NCI-H345 treated with DMSO at 0.1 percent for 48 hours (cell line): Measurements from ENCODE around the gene MYOM1.

ENCODE experiments used
- DNase-seq: peaks from one replicate; lab custom pipeline; 2025; ENCODE audit not compliant: unreplicated experiment; lab: John Stamatoyannopoulos, UW

Gene MYOM1

DNA sequence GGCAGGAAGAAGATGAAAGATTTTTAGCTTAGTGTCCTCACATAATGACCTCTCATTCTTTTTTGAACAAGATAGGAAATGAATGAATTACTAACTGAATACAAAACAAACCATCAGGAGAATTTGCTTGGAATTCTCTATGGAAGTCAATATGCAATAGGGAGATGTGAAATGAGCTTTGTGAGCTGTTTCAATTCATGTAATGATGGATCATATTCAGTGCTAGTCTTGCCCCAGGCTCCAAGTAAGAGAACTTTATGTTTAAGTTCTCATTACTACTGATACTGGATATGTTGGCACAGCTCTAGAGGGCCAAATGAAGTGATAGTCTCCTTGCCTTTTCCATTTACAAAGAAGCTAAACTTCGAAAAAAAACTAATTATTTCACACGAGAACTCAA is 29.2 kb downstream of the MYOM1 start:
- no peak for DNase-seq

- no peak for DNase-seq
Observed at GRCh38 chr18:3189884-3190283, 29.9 kb downstream of the MYOM1 start.

- DNase-seq, result no peak
Observed at GRCh38 chr18:3186678-3187658, 32.8 kb downstream of the MYOM1 start.

- DNase-seq, result no peak
Observed at GRCh38 chr18:3184275-3184963, 35.3 kb downstream of the MYOM1 start.

DNA sequence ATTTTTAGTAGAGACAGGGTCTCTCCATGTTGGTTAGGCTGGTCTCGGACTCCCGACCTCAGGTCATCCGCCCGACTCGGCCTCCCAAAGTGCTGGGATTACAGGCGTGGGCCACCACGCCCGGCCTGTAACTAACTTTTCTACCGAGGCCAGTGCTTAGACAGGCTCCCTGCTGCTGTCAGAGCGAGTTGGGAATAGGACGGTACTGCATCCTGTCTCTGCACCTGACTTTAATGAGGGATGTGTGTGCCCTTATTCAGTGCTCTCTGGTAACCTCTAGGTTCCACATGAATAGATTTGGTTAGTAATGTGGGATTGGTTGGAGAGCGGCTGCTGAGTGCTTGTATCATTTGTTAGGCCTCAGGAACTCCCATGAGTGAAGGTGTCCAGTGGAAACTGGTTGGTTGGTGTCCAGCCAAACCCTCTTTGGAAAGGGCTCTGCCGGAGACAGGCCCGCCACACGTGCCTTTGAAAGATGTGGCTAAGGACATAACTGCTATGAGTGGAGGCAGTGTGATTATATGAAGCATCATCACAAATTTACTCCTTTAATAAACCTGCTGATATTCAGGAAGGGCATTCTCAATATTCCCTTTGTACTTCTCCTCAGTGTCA is 36.6 kb downstream of the MYOM1 start:
- no peak for DNase-seq

- no peak for DNase-seq
Observed at GRCh38 chr18:3180325-3180724, 39.4 kb downstream of the MYOM1 start.

DNA sequence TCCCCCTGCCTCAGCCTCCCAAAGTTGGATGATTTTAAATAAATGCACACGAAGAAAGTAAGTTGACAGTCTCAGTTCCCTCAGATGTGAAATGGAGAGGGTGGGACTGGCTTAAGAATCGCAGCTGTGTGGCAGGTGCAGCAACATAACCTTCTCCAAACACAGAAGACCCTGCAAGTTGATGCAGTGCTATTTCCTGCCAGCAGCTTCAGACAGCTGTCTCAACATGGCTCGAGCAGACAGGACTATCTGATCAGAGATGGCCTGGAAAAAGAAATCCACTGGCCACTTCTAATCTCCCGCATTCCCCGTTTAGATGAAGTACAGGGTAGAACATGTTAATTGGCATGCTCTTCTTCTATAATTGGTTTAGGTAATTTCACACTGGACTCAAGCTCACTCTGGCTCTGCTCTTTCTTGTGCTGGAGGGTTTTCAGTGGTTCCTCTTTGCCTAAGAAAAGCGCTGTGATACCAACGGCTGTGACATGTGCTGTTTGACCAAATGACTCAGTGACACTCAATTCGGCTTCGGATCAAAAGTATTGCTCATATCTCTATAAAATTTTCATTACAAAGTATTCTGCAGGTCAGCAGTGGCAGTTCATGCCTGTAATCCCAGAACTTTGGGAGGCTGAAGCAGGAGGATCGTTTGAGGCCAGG is 40.2 kb downstream of the MYOM1 start:
- DNase-seq, result no peak

GRCh38 chr18:3177902-3178687 is 41.7 kb downstream of the MYOM1 start:
- DNase-seq, result no peak

- no peak for DNase-seq
Observed at GRCh38 chr18:3175195-3175758, 44.5 kb downstream of the MYOM1 start.

DNA sequence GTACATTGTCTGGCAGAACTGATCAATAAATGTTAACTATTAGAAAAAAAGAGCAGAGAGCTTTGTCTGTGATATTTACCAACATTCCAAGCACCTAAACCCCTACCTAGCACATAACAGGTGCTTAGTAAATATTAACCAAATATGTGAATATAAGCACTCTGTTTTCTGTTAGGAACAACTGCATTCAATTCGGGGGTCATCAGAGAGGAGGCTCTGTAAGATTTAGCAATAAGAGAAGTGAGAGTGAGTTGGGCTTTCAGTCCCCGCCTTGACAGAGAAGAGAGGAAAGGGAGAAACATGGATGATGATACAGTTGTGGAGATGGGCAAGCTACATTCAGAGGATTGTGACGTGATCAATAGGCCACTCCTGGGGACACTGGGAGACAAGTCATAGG is 47.7 kb downstream of the MYOM1 start:
- DNase-seq, result no peak

DNA sequence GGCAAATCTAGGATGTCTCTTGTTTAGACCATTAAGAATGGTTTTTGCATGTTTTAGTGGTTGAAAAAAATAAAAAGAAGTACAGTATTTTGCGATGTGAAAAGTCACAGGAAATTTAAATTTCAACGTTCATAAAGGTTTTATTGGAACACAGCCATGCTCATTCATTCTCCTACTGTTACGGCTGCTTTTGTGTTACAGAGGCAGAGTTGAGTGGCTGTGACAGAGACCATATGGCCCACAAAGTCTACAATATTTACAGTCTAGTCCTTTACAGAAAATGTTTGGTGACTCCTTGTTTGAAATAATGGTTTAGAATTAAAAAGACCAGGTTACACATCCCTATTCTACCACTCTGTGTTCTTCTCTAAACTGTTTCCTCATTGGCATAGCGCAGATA is 48.1 kb downstream of the MYOM1 start:
- no peak for DNase-seq

DNA sequence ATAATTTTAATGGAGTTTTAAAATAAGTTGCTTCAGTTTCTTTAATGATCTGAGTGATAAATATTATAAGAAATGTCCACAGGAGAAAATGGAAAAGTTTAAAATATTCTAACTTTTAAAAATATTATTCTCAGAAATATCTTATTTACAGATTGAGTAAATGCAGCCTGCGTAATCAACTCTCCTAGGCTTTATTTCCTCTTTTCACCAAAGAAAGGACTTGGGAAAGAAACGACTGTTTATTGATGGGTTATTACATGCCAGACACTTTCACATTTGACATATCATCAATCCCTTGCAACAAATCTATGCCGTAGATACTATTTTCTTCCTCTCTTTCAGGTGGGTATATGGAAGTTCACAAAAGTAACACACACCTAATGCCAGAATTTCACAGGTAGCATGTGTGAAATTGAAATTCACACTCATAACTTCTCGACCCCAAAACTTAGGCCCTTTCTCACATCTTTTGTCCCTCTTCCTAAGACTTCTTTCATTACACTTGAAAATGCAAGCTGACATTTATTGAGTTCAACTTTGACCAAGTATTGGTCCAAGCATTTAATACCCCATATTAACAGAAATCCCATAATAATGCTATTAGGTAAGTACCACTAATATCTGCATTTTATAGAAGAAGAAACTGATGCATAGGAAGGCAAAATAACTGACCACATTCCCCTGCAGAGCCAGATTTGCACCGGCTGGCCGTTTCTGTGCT is 49.2 kb downstream of the MYOM1 start:
- DNase-seq, result no peak

- DNase-seq, result no peak
Observed at GRCh38 chr18:3164381-3164780, 55.4 kb downstream of the MYOM1 start.

DNA sequence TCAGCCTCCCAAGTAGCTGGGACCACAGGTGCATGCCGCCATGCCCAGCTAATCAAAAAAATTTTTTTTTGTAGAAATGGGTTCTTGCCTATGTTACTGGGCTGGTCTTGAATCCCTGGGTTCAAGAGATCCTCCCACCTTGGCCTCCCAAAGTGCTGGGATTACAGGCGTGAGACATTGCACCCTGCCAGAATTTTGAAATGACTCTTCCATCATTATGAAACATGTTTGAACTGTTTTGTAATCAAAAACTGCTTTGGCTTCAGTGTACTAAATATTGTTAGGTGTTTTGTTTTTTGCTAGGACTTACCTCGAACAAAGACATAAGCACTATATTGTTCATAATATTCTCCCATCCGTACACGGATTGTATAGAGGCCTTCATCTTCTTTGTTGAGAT is 55.8 kb downstream of the MYOM1 start:
- DNase-seq, result no peak

GRCh38 chr18:3162181-3162580 is 57.6 kb downstream of the MYOM1 start:
- DNase-seq, result no peak

GRCh38 chr18:3159830-3160229 is 59.9 kb downstream of the MYOM1 start:
- DNase-seq, result no peak

GRCh38 chr18:3157606-3158005 is 62.2 kb downstream of the MYOM1 start:
- no peak for DNase-seq

DNA sequence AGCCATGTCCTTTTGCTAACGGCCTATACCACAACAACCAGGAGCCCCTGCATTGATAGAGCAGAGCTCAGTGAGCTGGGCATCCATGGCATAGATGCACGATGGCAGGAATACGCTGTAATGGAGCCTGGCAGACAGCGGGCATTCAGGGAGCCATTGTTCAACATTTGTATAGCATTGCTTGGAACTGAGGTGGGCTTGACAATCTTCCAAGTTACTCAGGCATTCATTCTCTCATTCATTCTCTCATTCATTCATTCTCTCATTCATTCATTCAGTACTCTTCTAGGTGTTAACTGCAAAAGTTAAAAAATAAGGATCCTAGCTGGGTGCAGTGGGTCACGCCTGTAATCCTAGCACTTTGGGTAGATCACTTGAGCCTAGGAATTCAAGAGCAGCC is 62.7 kb downstream of the MYOM1 start:
- DNase-seq, result no peak

- DNase-seq, result no peak
Observed at GRCh38 chr18:3156325-3156640, 63.5 kb downstream of the MYOM1 start.

- DNase-seq, result no peak
Observed at GRCh38 chr18:3154214-3154613, 65.6 kb downstream of the MYOM1 start.
